T-helper 17 cell (primary cell): Measurements from ENCODE around the gene DHFR2. TPM values are rescaled to one million over a fixed set of nuclear protein-coding genes. Genes with fewer than 3 reads are reported as not detected.
"Not testable (repeated sequence)": the region's sequence is repeated elsewhere in the genome, so short reads cannot be mapped to it uniquely, and the experiment has no call there.

Experiments used
- ATAC-seq: fragments of 150-1000 bp; cut with Tn5 transposase; 2 replicates; pipeline ENCODE4 v1.10.0; 2021; ENCODE audit warnings: mild to moderate bottlenecking, moderate library complexity
- DNase-seq, 3 donors: peaks; one replicate each; pipeline versions ENCODE4 v3.0.0 to v3.0.0-alpha.2; 2020 to 2021
- H3K9me3 ChIP-seq: one replicate; pipeline ENCODE4 v1.7.0; 2013; ENCODE audit warnings: low read length, mild to moderate bottlenecking; ENCODE audit not compliant: control insufficient read depth, poor library complexity, severe bottlenecking
- H3K27ac Mint-ChIP-seq: one replicate; pipeline ENCODE4 v1.8.0; 2022; ENCODE audit warnings: mild to moderate bottlenecking, moderate library complexity, mixed read lengths
- H3K27me3 Mint-ChIP-seq: one replicate; pipeline ENCODE4 v1.8.0; 2022; ENCODE audit warnings: mixed read lengths
- H3K36me3 Mint-ChIP-seq: one replicate; pipeline ENCODE4 v1.8.0; 2022; ENCODE audit warnings: low read depth, mixed read lengths
- H3K4me1 Mint-ChIP-seq: one replicate; pipeline ENCODE4 v1.8.0; 2022; ENCODE audit warnings: mild to moderate bottlenecking, mixed read lengths
- H3K4me3 Mint-ChIP-seq: one replicate; pipeline ENCODE4 v1.8.0; 2022; ENCODE audit warnings: mild to moderate bottlenecking, moderate library complexity, mixed read lengths
- total RNA-seq, 4 donors: library from RNA in 2 of 4; stranded (reverse) in 2 of 4; gene quantifications; one replicate each; pipeline ENCODE4 v1.2.3 and lab custom pipeline; 2022 to 2026

Gene DHFR2
- total RNA-seq, 2 donors from 2014 or later: 2.4 to 2.6 TPM

- no peaks in the 10 kb centered on the region for H3K27me3 Mint-ChIP-seq
- H3K4me3 Mint-ChIP-seq: no peak overlapping the region
- no peaks in the 10 kb centered on the region for H3K9me3 ChIP-seq
- no peak for ATAC-seq
- H3K36me3 Mint-ChIP-seq: peaks cover 2% of the 10 kb centered on the region
- DNase-seq: no peak
- peak overlapping the region; percentile 43 for H3K27ac Mint-ChIP-seq
- peaks cover 36% of the 10 kb centered on the region for H3K4me1 Mint-ChIP-seq
Measured at GRCh38 chr3:94081884-94082283, 19.2 kb upstream of the DHFR2 start.

- DNase-seq, H3K36me3 Mint-ChIP-seq, ATAC-seq, H3K27me3 Mint-ChIP-seq, H3K9me3 ChIP-seq: not testable (repeated sequence)
- H3K4me1 Mint-ChIP-seq: peaks cover 36% of the 10 kb centered on the region
- peak overlapping the region; percentile 28 for H3K4me3 Mint-ChIP-seq
- peak overlapping the region; percentile 91 for H3K27ac Mint-ChIP-seq
Measured at GRCh38 chr3:94080552-94080951, 17.8 kb upstream of the DHFR2 start.

GRCh38 chr3:94076055-94076454, 13.3 kb upstream of the DHFR2 start:
- ATAC-seq: no peak
- H3K27ac Mint-ChIP-seq: no peak overlapping the region
- peaks cover 56% of the 10 kb centered on the region for H3K4me1 Mint-ChIP-seq
- H3K27me3 Mint-ChIP-seq: no peaks in the 10 kb centered on the region
- H3K4me3 Mint-ChIP-seq: no peak overlapping the region
- no peaks in the 10 kb centered on the region for H3K9me3 ChIP-seq
- H3K36me3 Mint-ChIP-seq: peaks cover 8% of the 10 kb centered on the region
- DNase-seq: no peak

- Mint-ChIP-seq H3K27me3 (no peaks in the 10 kb centered on the region), H3K4me1 (peaks cover 49% of the 10 kb centered on the region), H3K4me3 (no peak overlapping the region), H3K27ac (no peak overlapping the region), H3K36me3 (peaks cover 14% of the 10 kb centered on the region)
- H3K9me3 ChIP-seq: no peaks in the 10 kb centered on the region
- DNase-seq (no peak), ATAC-seq (peak; percentile 28)
Measured at GRCh38 chr3:94071713-94072284, 9.1 kb upstream of the DHFR2 start.

- Mint-ChIP-seq H3K27ac (no peak overlapping the region), H3K4me1 (peaks cover 50% of the 10 kb centered on the region), H3K36me3 (peaks cover 10% of the 10 kb centered on the region), H3K4me3 (no peak overlapping the region), H3K27me3 (no peaks in the 10 kb centered on the region)
- H3K9me3 ChIP-seq: no peaks in the 10 kb centered on the region
- ATAC-seq (no peak), DNase-seq (no peak)
Measured at GRCh38 chr3:94070341-94070911, 7.7 kb upstream of the DHFR2 start.

- ATAC-seq (no peak), DNase-seq (no peak)
- peaks cover 48% of the 10 kb centered on the region for H3K4me1 Mint-ChIP-seq
- H3K36me3 Mint-ChIP-seq: peaks cover 10% of the 10 kb centered on the region
- peak overlapping the region; percentile 32 for H3K27ac Mint-ChIP-seq
- no peak overlapping the region for H3K4me3 Mint-ChIP-seq
- no peaks in the 10 kb centered on the region for H3K9me3 ChIP-seq
- H3K27me3 Mint-ChIP-seq: no peaks in the 10 kb centered on the region
Measured at GRCh38 chr3:94069194-94069813, 6.6 kb upstream of the DHFR2 start.

- no peak for ATAC-seq
- peaks cover 40% of the 10 kb centered on the region for H3K4me1 Mint-ChIP-seq
- H3K4me3 Mint-ChIP-seq: peak overlapping the region; percentile 19
- H3K9me3 ChIP-seq: no peaks in the 10 kb centered on the region
- H3K27ac Mint-ChIP-seq: peak overlapping the region; percentile 56
- peaks cover 8% of the 10 kb centered on the region for H3K36me3 Mint-ChIP-seq
- no peak for DNase-seq
- no peaks in the 10 kb centered on the region for H3K27me3 Mint-ChIP-seq
Measured at GRCh38 chr3:94066506-94067500, 4.1 kb upstream of the DHFR2 start.

- no peak for DNase-seq
- Mint-ChIP-seq H3K4me3 (no peak overlapping the region), H3K27ac (peak overlapping the region; percentile 56), H3K4me1 (peaks cover 36% of the 10 kb centered on the region), H3K36me3 (peaks cover 8% of the 10 kb centered on the region), H3K27me3 (no peaks in the 10 kb centered on the region)
- no peaks in the 10 kb centered on the region for H3K9me3 ChIP-seq
- ATAC-seq: no peak
Measured at GRCh38 chr3:94065819-94066480, 3.2 kb upstream of the DHFR2 start.

- ATAC-seq: no peak
- Mint-ChIP-seq H3K4me1 (peaks cover 35% of the 10 kb centered on the region), H3K27me3 (no peaks in the 10 kb centered on the region), H3K36me3 (peaks cover 8% of the 10 kb centered on the region), H3K27ac (peak overlapping the region; percentile 100), H3K4me3 (no peak overlapping the region)
- no peaks in the 10 kb centered on the region for H3K9me3 ChIP-seq
- no peak for DNase-seq
Measured at GRCh38 chr3:94065122-94065521, 2.4 kb upstream of the DHFR2 start.

GRCh38 chr3:94064243-94064860, 1.6 kb upstream of the DHFR2 start:
- peaks cover 8% of the 10 kb centered on the region for H3K36me3 Mint-ChIP-seq
- peak overlapping the region; percentile 100 for H3K27ac Mint-ChIP-seq
- no peaks in the 10 kb centered on the region for H3K9me3 ChIP-seq
- peaks cover 32% of the 10 kb centered on the region for H3K4me1 Mint-ChIP-seq
- DNase-seq: no peak
- ATAC-seq: no peak
- no peaks in the 10 kb centered on the region for H3K27me3 Mint-ChIP-seq
- peak overlapping the region; percentile 97 for H3K4me3 Mint-ChIP-seq

- H3K4me3 Mint-ChIP-seq: peak overlapping the region; percentile 97
- ATAC-seq: no peak
- peaks cover 8% of the 10 kb centered on the region for H3K36me3 Mint-ChIP-seq
- no peaks in the 10 kb centered on the region for H3K27me3 Mint-ChIP-seq
- peak overlapping the region; percentile 100 for H3K27ac Mint-ChIP-seq
- peaks cover 27% of the 10 kb centered on the region for H3K4me1 Mint-ChIP-seq
- DNase-seq: no peak
- no peaks in the 10 kb centered on the region for H3K9me3 ChIP-seq
Measured at GRCh38 chr3:94063496-94064119, 892 bp upstream of the DHFR2 start.

GRCh38 chr3:94061297-94061696, 1.4 kb downstream of the DHFR2 start:
- no peak for DNase-seq
- no peak overlapping the region for H3K27ac Mint-ChIP-seq
- peaks cover 20% of the 10 kb centered on the region for H3K4me1 Mint-ChIP-seq
- no peaks in the 10 kb centered on the region for H3K9me3 ChIP-seq
- H3K27me3 Mint-ChIP-seq: no peaks in the 10 kb centered on the region
- no peak overlapping the region for H3K4me3 Mint-ChIP-seq
- no peak for ATAC-seq
- no peaks in the 10 kb centered on the region for H3K36me3 Mint-ChIP-seq
